SJSA1 (cell line): ENCODE data around the gene TRAF2. TPM values are rescaled to one million over a fixed set of nuclear protein-coding genes. Genes with fewer than 3 reads are reported as not detected.

Experiments used
- total RNA-seq: library from RNA; depleted of rRNA; stranded (reverse); fragments of >200 nt; shearing (Covaris generic); gene quantifications from 2 replicates; pipeline ENCODE4 v1.2.3, GENCODE V29; 2014; rRNA removed

The TRAF2 gene
- total RNA-seq, 1 experiment from 2014 or later = 17.1 TPM

Other genes starting within 250 kb of the TRAF2 start
- 0.08 TPM in 1 of 2 replicates, not detected in the other for gene EGFL7, start 223.6 kb upstream of the TRAF2 start, total RNA-seq
- 30.1 and 34.0 TPM in 2 replicates for gene AGPAT2, start 199.1 kb upstream of the TRAF2 start, total RNA-seq
- gene DIPK1B, start 173.9 kb upstream of the TRAF2 start, total RNA-seq = not detected in 2 replicates
- not detected in 2 replicates for gene LCN10, start 143.6 kb upstream of the TRAF2 start, total RNA-seq
- not detected in 2 replicates for gene LCN6, start 138.0 kb upstream of the TRAF2 start, total RNA-seq
- not detected in 2 replicates for gene LCN8, start 128.3 kb upstream of the TRAF2 start, total RNA-seq
- gene LCN15, start 122.0 kb upstream of the TRAF2 start, total RNA-seq = not detected in 2 replicates
- gene TMEM141, start 95.2 kb upstream of the TRAF2 start, total RNA-seq = 33.5 and 44.6 TPM in 2 replicates
- gene CCDC183, start 90.2 kb upstream of the TRAF2 start, total RNA-seq = 0.16 TPM in 1 of 2 replicates, not detected in the other
- gene RABL6, start 78.6 kb upstream of the TRAF2 start, total RNA-seq = 57.5 and 97.2 TPM in 2 replicates
- gene AJM1, start 44.0 kb upstream of the TRAF2 start, total RNA-seq = 0.11 and 0.16 TPM in 2 replicates
- gene PHPT1, start 37.1 kb upstream of the TRAF2 start, total RNA-seq = 64.1 and 70.5 TPM in 2 replicates
- gene MAMDC4, start 34.2 kb upstream of the TRAF2 start, total RNA-seq = 0.42 and 1.0 TPM in 2 replicates
- 266 and 387 TPM in 2 replicates for gene EDF1, start 20.2 kb upstream of the TRAF2 start, total RNA-seq
- gene FBXW5, start 58.2 kb downstream of the TRAF2 start, total RNA-seq = 89.0 and 93.8 TPM in 2 replicates
- gene C8G, start 58.7 kb downstream of the TRAF2 start, total RNA-seq = not detected in 2 replicates
- not detected in 2 replicates for gene LCN12, start 65.8 kb downstream of the TRAF2 start, total RNA-seq
- not detected in 2 replicates for gene PTGDS, start 91.0 kb downstream of the TRAF2 start, total RNA-seq
- gene LCNL1, start 96.5 kb downstream of the TRAF2 start, total RNA-seq = not detected in 2 replicates
- 14.5 and 15.1 TPM in 2 replicates for gene PAXX, start 105.9 kb downstream of the TRAF2 start, total RNA-seq
- 0.89 TPM in 1 of 2 replicates, not detected in the other for gene CLIC3, start 110.1 kb downstream of the TRAF2 start, total RNA-seq
- 0.81 and 1.3 TPM in 2 replicates for gene ABCA2, start 141.7 kb downstream of the TRAF2 start, total RNA-seq
- not detected in 2 replicates for gene FUT7, start 145.6 kb downstream of the TRAF2 start, total RNA-seq
- not detected in 2 replicates for gene NPDC1, start 159.7 kb downstream of the TRAF2 start, total RNA-seq
- not detected in 2 replicates for gene ENTPD2, start 167.5 kb downstream of the TRAF2 start, total RNA-seq
- 21.5 and 24.9 TPM in 2 replicates for gene SAPCD2, start 184.0 kb downstream of the TRAF2 start, total RNA-seq
- gene UAP1L1, start 191.0 kb downstream of the TRAF2 start, total RNA-seq = 3.4 and 5.6 TPM in 2 replicates
- 51.8 and 64.4 TPM in 2 replicates for gene MAN1B1, start 200.5 kb downstream of the TRAF2 start, total RNA-seq
- 5.1 and 6.4 TPM in 2 replicates for gene DPP7, start 228.2 kb downstream of the TRAF2 start, total RNA-seq